ENCODE data around the gene DLX5. TPM values are rescaled to one million over a fixed set of nuclear protein-coding genes. Genes with fewer than 3 reads are reported as not detected.

Gene DLX5
- polyA plus RNA-seq, 1 experiment, result not detected

DNA sequence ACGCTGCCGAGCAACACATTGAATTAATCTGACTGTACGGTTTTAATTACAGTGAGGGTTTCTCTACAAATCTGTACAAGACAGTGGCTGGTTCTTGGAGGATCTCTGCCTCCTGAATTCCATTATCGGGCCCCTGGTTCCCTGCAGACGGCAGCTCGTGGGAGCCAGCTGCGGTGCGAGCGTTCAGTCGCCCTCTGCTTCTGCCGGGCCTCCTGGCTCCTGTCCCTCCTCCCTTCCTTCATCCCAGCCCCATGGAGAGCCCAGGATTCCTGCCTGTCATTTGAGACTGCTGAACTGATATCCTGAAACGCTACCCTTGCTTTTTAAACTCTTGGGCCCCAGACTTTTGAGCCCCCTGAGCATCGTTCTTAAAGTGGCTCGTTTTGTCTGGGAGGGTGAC is 25.9 kb downstream of the DLX5 start:
- Histone ChIP-seq H3K36me3 (ENCODE audit: control insufficient read depth, insufficient read depth, low read length) (no peaks in the 10 kb centered on the region), H3K4me3 (ENCODE audit: low read depth, low read length) (no peak overlapping the region), H3K27me3 (ENCODE audit: control insufficient read depth, insufficient read depth, low read length) (peaks cover 52% of the 10 kb centered on the region)
- CTCF ChIA-PET, result interaction anchor here (1.3 to 2.3 kb wide), 2 partner anchors 9 to 14 kb away, joined by 3 to 5 read pairs; no protein-coding TSS in a partner anchor
- TF ChIP-seq, protein P1, sequence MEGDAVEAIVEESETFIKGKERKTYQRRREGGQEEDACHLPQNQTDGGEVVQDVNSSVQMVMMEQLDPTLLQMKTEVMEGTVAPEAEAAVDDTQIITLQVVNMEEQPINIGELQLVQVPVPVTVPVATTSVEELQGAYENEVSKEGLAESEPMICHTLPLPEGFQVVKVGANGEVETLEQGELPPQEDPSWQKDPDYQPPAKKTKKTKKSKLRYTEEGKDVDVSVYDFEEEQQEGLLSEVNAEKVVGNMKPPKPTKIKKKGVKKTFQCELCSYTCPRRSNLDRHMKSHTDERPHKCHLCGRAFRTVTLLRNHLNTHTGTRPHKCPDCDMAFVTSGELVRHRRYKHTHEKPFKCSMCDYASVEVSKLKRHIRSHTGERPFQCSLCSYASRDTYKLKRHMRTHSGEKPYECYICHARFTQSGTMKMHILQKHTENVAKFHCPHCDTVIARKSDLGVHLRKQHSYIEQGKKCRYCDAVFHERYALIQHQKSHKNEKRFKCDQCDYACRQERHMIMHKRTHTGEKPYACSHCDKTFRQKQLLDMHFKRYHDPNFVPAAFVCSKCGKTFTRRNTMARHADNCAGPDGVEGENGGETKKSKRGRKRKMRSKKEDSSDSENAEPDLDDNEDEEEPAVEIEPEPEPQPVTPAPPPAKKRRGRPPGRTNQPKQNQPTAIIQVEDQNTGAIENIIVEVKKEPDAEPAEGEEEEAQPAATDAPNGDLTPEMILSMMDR (IDR thresholded peaks at IDR 0.05; ENCODE audit: insufficient read depth, low read depth, low read length), result no peak
- no peak for DNase-seq (ENCODE audit: low read depth)
- POLR2A ChIA-PET, result no interaction called here

DNA sequence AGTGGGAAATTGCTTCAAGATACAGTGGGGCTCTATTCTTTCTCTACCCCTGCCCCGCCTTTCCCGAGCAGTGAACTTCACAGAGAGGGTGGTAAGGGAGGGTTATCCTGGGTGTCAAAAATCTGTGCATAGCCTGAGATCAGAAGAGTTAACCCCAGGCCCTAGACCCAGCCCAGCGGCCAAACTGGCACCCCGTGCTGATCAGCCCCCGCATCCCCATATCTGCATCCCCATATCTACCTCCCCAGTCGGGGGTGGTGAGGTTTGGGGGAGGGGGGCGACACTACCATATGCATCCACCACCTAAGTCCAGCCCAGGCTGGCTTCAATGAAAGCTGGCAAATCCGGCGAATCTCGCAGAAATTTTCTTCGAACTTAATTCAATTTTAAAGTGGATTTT is 26.3 kb downstream of the DLX5 start:
- TF ChIP-seq, protein P1 (IDR thresholded peaks at IDR 0.05; ENCODE audit: insufficient read depth, low read depth, low read length), result no peak
- POLR2A ChIA-PET, result no interaction called here
- CTCF ChIA-PET, result interaction anchor here (1.3 kb wide), 1 partner anchor 9 kb away, joined by 3 read pairs; no protein-coding TSS in a partner anchor
- Histone ChIP-seq H3K27me3 (ENCODE audit: control insufficient read depth, insufficient read depth, low read length) (peaks cover 49% of the 10 kb centered on the region), H3K4me3 (ENCODE audit: low read depth, low read length) (no peak overlapping the region), H3K36me3 (ENCODE audit: control insufficient read depth, insufficient read depth, low read length) (no peaks in the 10 kb centered on the region)
- DNase-seq (ENCODE audit: low read depth), result no peak

DNA sequence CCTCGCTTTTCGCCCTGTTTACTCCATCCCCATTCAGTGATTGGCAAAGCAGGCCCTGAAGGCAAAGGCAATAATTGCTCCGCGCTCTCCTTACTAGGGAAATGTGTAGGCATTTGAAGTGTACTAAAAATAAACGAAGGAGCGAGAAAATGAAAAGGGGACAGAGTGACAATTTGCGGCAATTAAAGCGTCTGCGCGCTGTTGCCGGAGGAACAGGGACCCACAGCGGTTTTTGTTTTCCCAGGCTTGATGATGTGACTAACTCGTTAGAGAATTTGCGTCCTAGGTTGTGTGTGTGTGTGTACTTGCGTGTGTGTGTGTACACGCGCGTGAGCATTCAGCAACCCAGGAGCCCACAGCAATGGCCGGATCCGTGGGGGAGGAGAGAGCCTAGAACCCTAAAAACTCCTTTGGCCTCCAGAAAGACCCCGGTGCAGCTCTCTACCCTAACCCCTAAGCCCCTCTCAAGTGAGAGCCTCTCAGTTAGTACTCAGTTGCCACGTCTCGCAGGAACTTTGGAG is 27.1 kb downstream of the DLX5 start:
- POLR2A ChIA-PET, result no interaction called here
- H3K27me3 ChIP-seq (ENCODE audit: control insufficient read depth, insufficient read depth, low read length), result peaks cover 52% of the 10 kb centered on the region
- no peak for DNase-seq (ENCODE audit: low read depth)
- CTCF ChIA-PET, result interaction anchor here (1.3 kb wide), 1 partner anchor 8 kb away, joined by 3 read pairs; no protein-coding TSS in a partner anchor
- TF ChIP-seq, protein P1 (IDR thresholded peaks at IDR 0.05; ENCODE audit: insufficient read depth, low read depth, low read length), result no peak
- H3K36me3 ChIP-seq (ENCODE audit: control insufficient read depth, insufficient read depth, low read length), result no peaks in the 10 kb centered on the region
- no peak overlapping the region for H3K4me3 ChIP-seq (ENCODE audit: low read depth, low read length)

DNA sequence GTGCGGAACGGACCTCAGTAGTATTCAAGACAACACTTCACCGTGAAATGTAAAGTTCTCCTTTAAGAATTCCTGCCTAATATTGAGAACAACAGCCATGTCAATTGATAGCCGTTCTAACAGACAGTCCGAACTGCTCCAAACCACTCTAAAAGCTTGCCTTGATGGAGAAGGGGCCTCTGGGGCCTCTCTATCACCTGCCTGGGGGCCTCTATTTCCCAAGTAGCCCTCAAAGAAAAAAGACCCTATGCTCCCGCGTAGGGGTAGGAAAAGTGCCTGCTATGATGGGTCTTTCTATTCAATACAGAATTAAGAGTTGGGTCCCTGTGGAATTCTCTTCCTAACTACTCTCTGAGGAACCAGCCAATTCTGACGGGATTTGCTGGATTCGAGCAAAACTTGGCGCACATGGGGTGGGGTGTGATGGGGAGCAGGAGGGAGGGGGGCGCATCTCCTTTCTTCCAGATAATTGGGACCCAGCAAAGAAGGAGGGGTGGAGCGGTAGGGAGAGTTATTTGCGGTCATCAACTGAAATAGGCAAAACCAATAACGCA is 27.6 kb downstream of the DLX5 start:
- ChIA-PET CTCF (interaction anchor here (0.9 kb wide), 1 partner anchor 57 kb away, joined by 3 read pairs; no protein-coding TSS in a partner anchor), POLR2A (no interaction called here)
- Histone ChIP-seq H3K27me3 (ENCODE audit: control insufficient read depth, insufficient read depth, low read length) (peaks cover 54% of the 10 kb centered on the region), H3K4me3 (ENCODE audit: low read depth, low read length) (no peak overlapping the region), H3K36me3 (ENCODE audit: control insufficient read depth, insufficient read depth, low read length) (no peaks in the 10 kb centered on the region)
- no peak for DNase-seq (ENCODE audit: low read depth)
- TF ChIP-seq, protein P1 (IDR thresholded peaks at IDR 0.05; ENCODE audit: insufficient read depth, low read depth, low read length), result no peak

- TF ChIP-seq, protein P1 (IDR thresholded peaks at IDR 0.05; ENCODE audit: insufficient read depth, low read depth, low read length), result no peak
- Histone ChIP-seq H3K4me3 (ENCODE audit: low read depth, low read length) (no peak overlapping the region), H3K36me3 (ENCODE audit: control insufficient read depth, insufficient read depth, low read length) (no peaks in the 10 kb centered on the region), H3K27me3 (ENCODE audit: control insufficient read depth, insufficient read depth, low read length) (peaks cover 53% of the 10 kb centered on the region)
- CTCF ChIA-PET, result interaction anchor here (0.9 kb wide), 1 partner anchor 56 kb away, joined by 3 read pairs; no protein-coding TSS in a partner anchor
- no peak for DNase-seq (ENCODE audit: low read depth)
- POLR2A ChIA-PET, result no interaction called here
Observed at GRCh38 chr7:96996111-96996957, 28.3 kb downstream of the DLX5 start.
